ENCODE measurements around the gene SMIM7.

The SMIM7 gene

GRCh38 chr19:16620018-16620417 is 39.9 kb downstream of the SMIM7 start:
- DNase-seq, result no peak

GRCh38 chr19:16619457-16619856 is 40.5 kb downstream of the SMIM7 start:
- no peak for DNase-seq

DNA sequence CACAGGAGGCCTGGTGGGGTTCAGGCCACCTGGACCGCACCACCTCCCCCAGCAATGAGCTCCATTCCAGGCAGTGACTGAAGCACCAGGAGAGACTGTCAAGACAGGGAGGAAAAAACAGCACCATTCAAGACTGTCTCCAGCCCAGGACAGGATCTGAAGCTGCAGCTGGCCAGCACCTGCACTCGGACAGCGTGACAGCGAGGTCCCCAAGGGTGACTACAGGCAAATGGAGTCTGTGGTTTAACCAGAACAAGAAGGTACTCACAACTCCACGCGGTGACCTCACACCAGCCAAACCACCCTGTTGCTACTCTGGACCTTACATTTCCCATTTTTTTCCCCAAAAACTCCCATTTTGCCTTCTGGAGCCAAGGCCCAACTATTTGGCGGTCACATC is 41.7 kb downstream of the SMIM7 start:
- no peak for DNase-seq

DNA sequence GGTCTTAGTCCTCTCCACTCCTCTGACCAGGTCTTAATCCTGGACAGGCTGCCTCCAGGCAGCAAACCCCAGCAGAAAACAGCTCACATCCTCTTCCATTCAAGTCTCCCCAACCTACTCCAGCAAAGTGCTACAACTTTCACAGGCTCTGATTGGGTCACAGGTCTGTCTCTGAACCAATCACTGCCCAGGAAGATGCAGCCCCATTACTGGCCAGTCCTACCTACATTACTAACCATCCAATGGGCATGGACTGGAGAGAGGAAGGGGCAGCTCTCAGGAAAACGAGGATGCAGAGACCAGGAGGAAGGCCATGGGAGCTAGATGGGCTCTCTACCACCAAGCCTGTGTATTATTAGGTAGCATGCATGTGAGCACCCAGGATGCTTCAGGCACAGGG is 44.1 kb downstream of the SMIM7 start:
- DNase-seq, result no peak

- DNase-seq, result no peak
Observed at GRCh38 chr19:16614941-16615340, 45.0 kb downstream of the SMIM7 start.

DNA sequence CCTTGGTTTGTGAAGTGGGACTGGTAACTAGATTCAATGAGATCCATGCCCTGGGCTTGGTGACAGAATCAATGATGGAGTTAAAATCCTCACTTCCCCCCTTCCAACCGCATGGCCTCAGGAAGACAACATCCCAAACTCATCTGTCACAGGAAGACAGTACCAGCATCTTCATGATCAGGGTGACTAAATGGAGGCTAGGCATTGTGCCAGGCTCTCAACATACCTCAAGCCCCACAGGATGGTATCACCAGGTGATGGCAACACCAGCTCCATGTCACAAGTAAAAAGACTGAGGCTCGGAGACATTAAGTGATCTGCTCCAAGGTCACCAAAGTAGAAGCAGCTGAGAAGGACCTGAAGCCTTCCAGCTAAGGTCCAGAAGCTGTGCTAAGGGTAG is 46.1 kb downstream of the SMIM7 start:
- DNase-seq, result no peak

GRCh38 chr19:16612636-16613035 is 47.3 kb downstream of the SMIM7 start:
- DNase-seq, result no peak

DNA sequence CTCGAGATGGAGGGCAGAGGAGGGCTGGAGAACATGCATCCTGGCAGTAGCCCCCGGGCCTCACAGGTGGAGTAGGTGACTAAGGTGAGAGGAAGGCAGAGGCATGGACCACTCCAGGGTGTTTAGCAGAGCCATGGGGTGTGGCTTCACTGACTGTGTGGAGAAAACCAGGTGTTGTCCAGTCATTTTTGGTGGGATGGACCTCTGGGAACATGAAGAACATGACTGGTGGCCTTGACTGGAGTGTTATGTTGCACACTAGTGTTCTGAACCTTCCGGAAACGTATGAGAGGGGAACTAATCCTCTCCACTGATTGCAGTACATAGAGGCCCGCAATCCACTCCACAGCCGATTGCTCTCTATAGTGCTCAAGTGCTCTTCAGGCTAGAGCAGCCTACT is 48.8 kb downstream of the SMIM7 start:
- no peak for DNase-seq

DNA sequence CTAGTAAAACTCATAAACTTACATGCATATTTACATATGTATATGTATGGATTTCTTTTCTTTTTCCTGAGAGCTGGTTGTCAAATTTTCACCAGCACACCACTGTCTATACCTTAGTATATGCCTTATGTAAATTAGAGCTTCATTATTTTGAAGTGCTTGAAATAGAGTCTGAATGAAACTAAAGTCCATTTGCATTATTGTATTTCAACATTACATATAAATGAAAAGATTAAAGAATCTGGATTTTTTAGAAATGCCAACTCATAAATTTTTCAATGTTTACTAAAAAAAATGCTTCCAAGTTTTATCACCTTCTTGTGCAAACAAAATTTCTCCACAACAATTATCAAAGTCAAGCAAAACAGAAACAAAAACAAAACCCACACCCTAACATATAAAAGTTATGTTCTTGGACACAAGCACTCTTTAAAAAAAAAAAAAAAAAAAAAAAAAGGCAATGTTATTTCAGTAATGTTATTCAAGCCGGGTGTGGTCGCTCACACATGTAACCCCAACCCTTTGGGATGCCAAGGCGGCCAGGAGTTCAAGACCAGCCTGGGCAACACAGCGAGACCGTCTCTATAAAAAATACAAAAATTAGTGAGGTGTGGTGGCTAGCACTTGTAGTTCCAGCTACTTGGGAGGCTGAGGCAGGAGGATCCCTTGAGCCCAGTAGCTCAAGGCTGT is 50.3 kb downstream of the SMIM7 start:
- no peak for DNase-seq

DNA sequence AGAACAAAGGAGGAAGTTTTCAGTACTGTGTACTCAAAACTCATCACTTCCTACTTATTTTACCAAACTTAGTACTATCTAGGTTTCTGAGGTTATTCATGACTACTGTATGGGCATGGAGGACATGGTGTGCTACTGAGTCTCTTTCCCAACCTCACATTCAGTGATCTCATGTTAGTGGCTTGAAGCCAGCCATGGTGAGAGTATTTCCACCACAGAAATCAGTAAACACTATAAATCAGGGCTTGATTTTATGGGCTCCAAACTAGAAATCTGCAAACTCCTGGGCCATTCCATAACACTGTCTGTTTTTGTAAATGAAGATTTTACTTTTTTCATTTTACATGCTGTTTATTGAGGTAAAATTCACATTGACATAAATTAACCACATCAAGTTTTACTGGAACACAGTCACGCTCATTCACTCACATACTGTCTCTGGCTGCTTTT is 51.6 kb downstream of the SMIM7 start:
- no peak for DNase-seq

DNA sequence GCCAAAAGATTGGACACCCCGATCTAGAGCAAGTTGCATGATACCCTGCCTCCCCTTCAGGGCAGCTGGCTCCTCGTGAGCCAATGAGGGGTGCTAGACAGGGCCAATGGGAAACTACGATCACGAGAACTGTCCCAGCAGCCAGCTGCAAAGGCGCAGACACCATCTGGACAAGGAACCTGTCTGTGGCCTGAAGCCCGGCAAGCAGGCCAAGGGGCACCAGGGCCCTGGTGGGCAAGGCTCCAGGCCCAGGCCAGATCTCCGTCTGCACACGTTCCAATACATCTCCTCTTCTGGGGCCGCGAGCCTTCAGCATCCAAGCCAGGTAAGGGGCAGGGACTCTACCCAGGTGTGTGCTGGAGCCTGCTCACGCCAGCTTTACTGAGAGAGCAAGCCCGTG is 52.1 kb downstream of the SMIM7 start:
- DNase-seq, result no peak

- no peak for DNase-seq
Observed at GRCh38 chr19:16605553-16605994, 54.4 kb downstream of the SMIM7 start.

GRCh38 chr19:16605115-16605514 is 54.8 kb downstream of the SMIM7 start:
- DNase-seq, result no peak

- DNase-seq, result no peak
Observed at GRCh38 chr19:16604615-16605014, 55.3 kb downstream of the SMIM7 start.

GRCh38 chr19:16603090-16603489 is 56.9 kb downstream of the SMIM7 start:
- no peak for DNase-seq

GRCh38 chr19:16601378-16602052 is 58.4 kb downstream of the SMIM7 start:
- no peak for DNase-seq

DNA sequence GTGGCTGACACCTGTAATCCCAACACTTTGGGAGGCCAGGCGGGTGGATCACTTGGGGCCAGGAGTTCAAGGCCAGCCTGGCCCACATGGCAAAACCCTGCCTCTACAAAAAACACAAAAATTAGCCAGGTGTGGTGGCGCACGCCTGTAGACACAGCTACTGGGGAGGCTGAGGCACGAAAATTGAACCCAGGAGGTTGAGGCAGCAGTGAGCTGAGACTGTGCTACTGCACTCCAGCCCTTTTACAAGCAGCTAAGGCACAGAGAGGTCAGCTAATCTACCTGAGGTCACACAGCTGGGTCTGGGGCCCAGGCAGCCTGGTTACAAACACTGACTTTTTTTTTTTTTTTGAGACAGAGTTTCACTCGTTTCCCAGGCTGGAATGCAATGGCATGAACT is 59.1 kb downstream of the SMIM7 start:
- no peak for DNase-seq

DNA sequence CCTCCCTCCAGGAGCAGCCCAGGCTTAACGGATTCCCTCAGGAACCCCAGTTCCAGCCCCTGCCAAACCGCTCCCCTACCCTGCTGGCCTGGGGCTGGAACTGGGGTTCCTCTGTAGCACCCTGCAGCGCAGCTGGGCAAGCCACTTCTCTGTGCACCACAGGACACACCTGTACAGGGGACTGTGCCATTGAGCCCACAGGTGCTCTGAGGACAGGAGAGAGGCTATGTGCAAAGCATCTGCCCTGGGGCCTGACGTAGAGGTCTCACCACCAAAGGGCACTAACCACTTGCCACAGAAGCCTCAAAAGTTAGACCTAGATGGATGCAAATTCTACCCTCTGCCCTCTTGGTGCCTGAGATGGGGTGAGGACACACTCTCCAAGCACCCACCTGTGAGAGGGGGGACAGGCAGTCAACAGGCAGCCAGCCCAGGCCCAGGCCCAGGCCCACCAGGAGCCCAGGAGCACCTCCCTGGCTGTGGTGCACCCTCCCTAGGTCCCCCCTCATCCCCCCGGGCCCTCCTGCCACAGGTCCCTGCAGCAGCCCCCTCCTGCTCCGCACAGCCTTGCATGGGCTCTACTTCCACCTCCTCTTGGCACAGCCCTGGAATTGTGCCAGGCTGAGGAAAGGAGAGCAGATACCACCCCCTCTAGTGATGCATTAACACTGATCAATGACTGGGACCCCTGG is 60.1 kb downstream of the SMIM7 start:
- DNase-seq, result no peak

GRCh38 chr19:16598848-16599247 is 61.1 kb downstream of the SMIM7 start:
- DNase-seq, result no peak

DNA sequence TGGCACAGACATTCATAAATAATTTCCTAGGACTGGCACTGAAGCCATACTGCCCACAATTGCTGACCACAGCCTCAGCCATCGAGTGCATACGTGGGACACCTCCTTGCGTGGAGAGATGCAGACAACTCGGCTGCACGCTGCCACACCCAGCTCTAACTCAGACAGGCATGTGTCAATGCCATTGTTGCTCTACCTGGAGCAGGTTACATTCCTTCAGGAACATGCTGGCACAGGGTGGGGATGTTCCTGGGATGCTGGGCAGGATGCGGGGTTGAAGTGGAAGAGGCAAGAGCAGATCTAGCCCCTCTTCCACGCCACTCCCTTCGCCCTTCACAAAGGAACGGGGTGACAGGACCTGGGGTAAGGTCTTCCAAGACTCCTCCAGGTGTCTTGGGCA is 63.5 kb downstream of the SMIM7 start:
- no peak for DNase-seq
